ENCODE measurements around the gene ISG20. TPM values are rescaled to one million over a fixed set of nuclear protein-coding genes. Genes with fewer than 3 reads are reported as not detected.

Gene ISG20
- total RNA-seq, 1 donor from 2014 or later = 15.9 TPM

DNA sequence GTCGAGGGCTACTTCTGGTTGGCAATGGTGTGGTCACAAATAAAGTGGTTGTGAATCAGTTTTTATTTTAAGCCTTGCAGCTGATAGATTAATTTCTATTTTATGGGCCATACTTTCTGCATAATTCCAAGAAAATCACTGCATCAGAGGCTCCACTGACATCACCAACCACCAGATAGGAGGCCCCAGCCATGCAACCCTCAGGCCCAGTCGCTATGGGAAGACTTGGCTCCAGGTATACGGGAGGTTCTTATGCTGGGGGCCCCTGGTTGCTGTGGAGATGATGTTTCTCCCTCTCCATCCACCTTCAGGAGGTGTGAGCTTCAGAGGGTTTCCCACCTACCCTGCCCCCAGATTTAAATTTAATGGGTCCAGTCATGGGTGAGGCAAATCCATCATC is 57.4 kb downstream of the ISG20 start:
- no peak for FAIRE-seq
- Histone ChIP-seq H3K9ac (ENCODE audit: low read length) (no peak overlapping the region), H3K9me3 (ENCODE audit: insufficient read depth, low read depth, low read length) (no peaks in the 10 kb centered on the region), H3K27me3 (ENCODE audit: insufficient read depth, low read length) (peaks cover 17% of the 10 kb centered on the region), H3K4me3 (ENCODE audit: insufficient read depth, low read depth, low read length) (no peak overlapping the region), H3K4me2 (ENCODE audit: low read length) (no peak overlapping the region), H3K27ac (ENCODE audit: low read depth, low read length) (no peak overlapping the region), H3K36me3 (ENCODE audit: insufficient read depth, low read length) (no peaks in the 10 kb centered on the region), H3K79me2 (ENCODE audit: insufficient read depth, low read length) (no peaks in the 10 kb centered on the region), H4K20me1 (ENCODE audit: insufficient read depth, low read length) (no peaks in the 10 kb centered on the region), H2AFZ (ENCODE audit: low read depth, low read length) (no peak overlapping the region), H3K4me1 (ENCODE audit: insufficient read depth, low read length) (no peaks in the 10 kb centered on the region)
- Mint-ChIP-seq H3K9me3 (ENCODE audit: unreplicated experiment) (peaks cover 3% of the 10 kb centered on the region), H3K4me1 (ENCODE audit: low read depth, unreplicated experiment) (no peaks in the 10 kb centered on the region), H3K27ac (ENCODE audit: unreplicated experiment) (no peak overlapping the region), H3K36me3 (ENCODE audit: low read depth, unreplicated experiment) (no peaks in the 10 kb centered on the region), H3K27me3 (ENCODE audit: low read depth, unreplicated experiment) (peaks cover 31% of the 10 kb centered on the region), H3K4me3 (ENCODE audit: unreplicated experiment) (no peak overlapping the region)
- no peak for DNase-seq (ENCODE audit: low read depth)
- TF ChIP-seq EZH2 (IDR thresholded peaks at IDR 0.05; ENCODE audit: insufficient read depth, low read length) = no peak
- TF ChIP-seq, protein P1, sequence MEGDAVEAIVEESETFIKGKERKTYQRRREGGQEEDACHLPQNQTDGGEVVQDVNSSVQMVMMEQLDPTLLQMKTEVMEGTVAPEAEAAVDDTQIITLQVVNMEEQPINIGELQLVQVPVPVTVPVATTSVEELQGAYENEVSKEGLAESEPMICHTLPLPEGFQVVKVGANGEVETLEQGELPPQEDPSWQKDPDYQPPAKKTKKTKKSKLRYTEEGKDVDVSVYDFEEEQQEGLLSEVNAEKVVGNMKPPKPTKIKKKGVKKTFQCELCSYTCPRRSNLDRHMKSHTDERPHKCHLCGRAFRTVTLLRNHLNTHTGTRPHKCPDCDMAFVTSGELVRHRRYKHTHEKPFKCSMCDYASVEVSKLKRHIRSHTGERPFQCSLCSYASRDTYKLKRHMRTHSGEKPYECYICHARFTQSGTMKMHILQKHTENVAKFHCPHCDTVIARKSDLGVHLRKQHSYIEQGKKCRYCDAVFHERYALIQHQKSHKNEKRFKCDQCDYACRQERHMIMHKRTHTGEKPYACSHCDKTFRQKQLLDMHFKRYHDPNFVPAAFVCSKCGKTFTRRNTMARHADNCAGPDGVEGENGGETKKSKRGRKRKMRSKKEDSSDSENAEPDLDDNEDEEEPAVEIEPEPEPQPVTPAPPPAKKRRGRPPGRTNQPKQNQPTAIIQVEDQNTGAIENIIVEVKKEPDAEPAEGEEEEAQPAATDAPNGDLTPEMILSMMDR (IDR thresholded peaks at IDR 0.05; ENCODE audit: insufficient read depth, low read depth, low read length) = no peak

DNA sequence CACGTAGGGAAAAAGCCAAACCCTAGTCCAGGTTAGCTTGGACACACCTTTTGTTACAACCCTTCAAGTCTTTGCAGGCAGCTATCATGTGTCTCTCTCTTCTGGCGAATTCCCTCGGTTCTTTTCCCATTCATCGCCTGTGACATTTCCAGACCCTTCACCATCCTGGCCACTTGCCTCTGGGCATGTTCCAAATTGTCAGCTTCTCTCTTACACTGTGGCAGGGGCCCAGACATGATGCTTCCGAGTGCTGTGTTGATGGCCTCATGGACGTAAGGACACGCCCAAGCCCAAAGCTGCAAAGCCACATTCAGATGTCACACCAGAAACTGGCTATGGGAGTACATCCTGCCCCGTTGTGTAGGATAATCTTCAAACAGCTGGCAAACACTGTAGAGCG is 58.5 kb downstream of the ISG20 start:
- Histone ChIP-seq H3K79me2 (ENCODE audit: insufficient read depth, low read length) (no peaks in the 10 kb centered on the region), H3K9me3 (ENCODE audit: insufficient read depth, low read depth, low read length) (no peaks in the 10 kb centered on the region), H3K27ac (ENCODE audit: low read depth, low read length) (no peak overlapping the region), H3K4me1 (ENCODE audit: insufficient read depth, low read length) (no peaks in the 10 kb centered on the region), H4K20me1 (ENCODE audit: insufficient read depth, low read length) (no peaks in the 10 kb centered on the region), H3K9ac (ENCODE audit: low read length) (no peak overlapping the region), H3K4me3 (ENCODE audit: insufficient read depth, low read depth, low read length) (no peak overlapping the region), H2AFZ (ENCODE audit: low read depth, low read length) (no peak overlapping the region), H3K36me3 (ENCODE audit: insufficient read depth, low read length) (no peaks in the 10 kb centered on the region), H3K4me2 (ENCODE audit: low read length) (no peak overlapping the region), H3K27me3 (ENCODE audit: insufficient read depth, low read length) (peaks cover 15% of the 10 kb centered on the region)
- peaks cover 3% of the 10 kb centered on the region for H3K9me3 Mint-ChIP-seq (ENCODE audit: unreplicated experiment)
- H3K27ac Mint-ChIP-seq (ENCODE audit: unreplicated experiment) = no peak overlapping the region
- TF ChIP-seq EZH2 (IDR thresholded peaks at IDR 0.05; ENCODE audit: insufficient read depth, low read length) = no peak
- TF ChIP-seq, protein P1 (IDR thresholded peaks at IDR 0.05; ENCODE audit: insufficient read depth, low read depth, low read length) = no peak
- no peak overlapping the region for H3K4me3 Mint-ChIP-seq (ENCODE audit: unreplicated experiment)
- peaks cover 34% of the 10 kb centered on the region for H3K27me3 Mint-ChIP-seq (ENCODE audit: low read depth, unreplicated experiment)
- DNase-seq (ENCODE audit: low read depth) = no peak
- no peaks in the 10 kb centered on the region for H3K4me1 Mint-ChIP-seq (ENCODE audit: low read depth, unreplicated experiment)
- FAIRE-seq = no peak
- H3K36me3 Mint-ChIP-seq (ENCODE audit: low read depth, unreplicated experiment) = no peaks in the 10 kb centered on the region

DNA sequence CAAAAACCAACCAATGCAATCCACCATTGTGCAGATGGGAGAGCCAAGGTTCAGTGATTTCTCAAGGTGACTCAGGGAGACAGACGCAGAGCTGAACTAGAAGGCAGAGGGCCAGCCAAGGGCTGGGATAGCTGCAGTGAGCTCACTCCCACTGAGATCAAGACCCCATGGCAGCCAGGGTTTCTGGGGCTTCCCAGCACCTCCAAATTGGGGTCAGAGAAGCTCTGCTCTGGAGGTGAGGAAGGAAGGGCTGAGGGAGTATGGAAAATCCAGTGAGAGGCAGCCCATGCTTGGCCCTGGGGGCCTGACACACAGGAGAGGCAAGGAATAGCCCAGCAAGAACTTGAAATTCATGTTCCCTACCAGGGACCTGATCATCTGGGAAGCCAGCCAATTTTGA is 61.0 kb downstream of the ISG20 start:
- Mint-ChIP-seq H3K4me1 (ENCODE audit: low read depth, unreplicated experiment) (no peaks in the 10 kb centered on the region), H3K36me3 (ENCODE audit: low read depth, unreplicated experiment) (no peaks in the 10 kb centered on the region), H3K4me3 (ENCODE audit: unreplicated experiment) (no peak overlapping the region), H3K27ac (ENCODE audit: unreplicated experiment) (no peak overlapping the region), H3K27me3 (ENCODE audit: low read depth, unreplicated experiment) (peaks cover 58% of the 10 kb centered on the region), H3K9me3 (ENCODE audit: unreplicated experiment) (no peaks in the 10 kb centered on the region)
- H3K27ac ChIP-seq (ENCODE audit: low read depth, low read length) = no peak overlapping the region
- H3K9ac ChIP-seq (ENCODE audit: low read length) = no peak overlapping the region
- H3K79me2 ChIP-seq (ENCODE audit: insufficient read depth, low read length) = no peaks in the 10 kb centered on the region
- no peak overlapping the region for H3K4me3 ChIP-seq (ENCODE audit: insufficient read depth, low read depth, low read length)
- DNase-seq (ENCODE audit: low read depth) (no peak), FAIRE-seq (no peak)
- H4K20me1 ChIP-seq (ENCODE audit: insufficient read depth, low read length) = no peaks in the 10 kb centered on the region
- TF ChIP-seq EZH2 (IDR thresholded peaks at IDR 0.05; ENCODE audit: insufficient read depth, low read length) = no peak
- TF ChIP-seq, protein P1 (IDR thresholded peaks at IDR 0.05; ENCODE audit: insufficient read depth, low read depth, low read length) = no peak
- no peaks in the 10 kb centered on the region for H3K4me1 ChIP-seq (ENCODE audit: insufficient read depth, low read length)
- no peak overlapping the region for H3K4me2 ChIP-seq (ENCODE audit: low read length)
- H3K36me3 ChIP-seq (ENCODE audit: insufficient read depth, low read length) = no peaks in the 10 kb centered on the region
- no peak overlapping the region for H2AFZ ChIP-seq (ENCODE audit: low read depth, low read length)
- peaks cover 22% of the 10 kb centered on the region for H3K27me3 ChIP-seq (ENCODE audit: insufficient read depth, low read length)
- H3K9me3 ChIP-seq (ENCODE audit: insufficient read depth, low read depth, low read length) = no peaks in the 10 kb centered on the region
